Loucy (cell line): ENCODE data around the gene MARCHF2.

Source experiments
- H2AFZ ChIP-seq: fragments of 200-600 bp; sonication (generic); 2 replicates; pipeline ENCODE4 v1.6.0; 2016; ENCODE audit warnings: antibody characterized with exemption, mild to moderate bottlenecking, low read length, moderate library complexity
- H3F3A ChIP-seq: fragments of 200-600 bp; 2 replicates; pipeline ENCODE4 v1.6.0; 2016; ENCODE audit warnings: antibody characterized with exemption, low read depth, mild to moderate bottlenecking
- H3K27me3 ChIP-seq: fragments of 200-600 bp; sonication (generic); 2 replicates; pipeline ENCODE4 v1.6.1; 2014; ENCODE audit warnings: low read length, mild to moderate bottlenecking; ENCODE audit not compliant: insufficient read depth, poor library complexity, severe bottlenecking
- H3K36me3 ChIP-seq: fragments of 200-600 bp; sonication (generic); 2 replicates; pipeline ENCODE4 v1.6.1; 2016; ENCODE audit warnings: low read length; ENCODE audit not compliant: insufficient read depth
- H3K4me1 ChIP-seq: fragments of 200-600 bp; sonication (generic); 2 replicates; pipeline ENCODE4 v1.5.1; 2014; ENCODE audit warnings: low read length, mild to moderate bottlenecking; ENCODE audit not compliant: insufficient read depth, poor library complexity, severe bottlenecking
- H3K4me2 ChIP-seq: fragments of 200-600 bp; sonication (generic); 2 replicates; pipeline ENCODE4 v1.6.0; 2014; ENCODE audit warnings: antibody characterized with exemption, low read length, low read depth, mild to moderate bottlenecking; ENCODE audit not compliant: poor library complexity, severe bottlenecking
- H3K4me3 ChIP-seq: fragments of 200-600 bp; sonication (generic); 2 replicates; pipeline ENCODE4 v1.5.1; 2014; ENCODE audit warnings: low read length, mild to moderate bottlenecking, mixed read lengths; ENCODE audit not compliant: poor library complexity, severe bottlenecking
- H3K79me2 ChIP-seq: fragments of 200-600 bp; sonication (generic); 2 replicates; pipeline ENCODE4 v1.6.1; 2014; ENCODE audit warnings: low read length; ENCODE audit not compliant: insufficient read depth
- H3K9ac ChIP-seq: fragments of 200-600 bp; sonication (generic); 2 replicates; pipeline ENCODE4 v1.6.0; 2014; ENCODE audit warnings: mild to moderate bottlenecking, low read depth, low read length, moderate library complexity; ENCODE audit not compliant: poor library complexity, severe bottlenecking
- H3K9me2 ChIP-seq: fragments of 200-600 bp; sonication (generic); replicated peaks from 2 replicates; pipeline ENCODE4 v1.6.1; 2016; ENCODE audit warnings: low read depth, low read length, mixed read lengths
- H3K9me3 ChIP-seq: fragments of 200-600 bp; sonication (generic); 2 replicates; pipeline ENCODE4 v1.6.1; 2014; ENCODE audit warnings: mild to moderate bottlenecking, antibody characterized with exemption, low read length, low read depth; ENCODE audit not compliant: insufficient read depth
- H4K20me1 ChIP-seq: fragments of 200-600 bp; sonication (generic); 2 replicates; pipeline ENCODE4 v1.6.0; 2014; ENCODE audit warnings: antibody characterized with exemption, low read length, mild to moderate bottlenecking; ENCODE audit not compliant: insufficient read depth, poor library complexity, severe bottlenecking
- EZH2phosphoT487 ChIP-seq: fragments of 200-600 bp; IDR thresholded peaks from 2 replicates; pipeline ENCODE4 v1.6.1; 2018; ENCODE audit warnings: antibody characterized with exemption, mild to moderate bottlenecking, moderate library complexity, borderline replicate concordance
- TF ChIP-seq, protein P1 (sequence below): fragments of 200-600 bp; sonication (generic); conservative IDR thresholded peaks from 2 replicates; pipeline ENCODE4 v1.5.1; 2014; ENCODE audit warnings: mild to moderate bottlenecking, antibody characterized with exemption, low read length

Gene MARCHF2

DNA sequence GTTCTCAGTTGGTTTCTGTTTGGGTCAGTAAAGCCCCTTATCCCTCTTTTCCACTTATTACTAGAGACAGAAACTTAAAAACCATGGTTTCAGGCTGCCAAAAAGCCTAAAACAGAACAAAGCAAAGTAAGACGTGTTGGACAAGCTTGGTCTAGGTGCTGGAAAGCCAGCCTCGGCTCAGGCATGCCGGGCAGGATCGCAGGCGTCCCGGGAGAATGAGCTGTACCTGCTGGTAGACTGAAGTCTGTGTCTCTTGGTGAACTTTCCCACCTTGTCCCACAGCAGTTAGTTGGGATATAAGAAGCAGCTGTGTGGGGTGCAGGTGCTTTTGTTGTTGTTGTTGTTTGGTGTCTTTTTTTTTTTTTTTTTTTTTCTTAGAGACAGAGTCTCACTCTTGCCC, 68.5 kb downstream of the MARCHF2 start:
- no peak overlapping the region for H3K4me3 ChIP-seq
- H4K20me1 ChIP-seq = peaks cover 87% of the 10 kb centered on the region
- peaks cover 92% of the 10 kb centered on the region for H3K79me2 ChIP-seq
- no peak overlapping the region for H3K9ac ChIP-seq
- no peaks in the 10 kb centered on the region for H3K9me2 ChIP-seq
- H3K4me2 ChIP-seq = no peak overlapping the region
- no peak overlapping the region for H2AFZ ChIP-seq
- no peaks in the 10 kb centered on the region for H3K27me3 ChIP-seq
- no peaks in the 10 kb centered on the region for H3F3A ChIP-seq
- H3K36me3 ChIP-seq = peaks cover 90% of the 10 kb centered on the region
- no peaks in the 10 kb centered on the region for H3K9me3 ChIP-seq
- TF ChIP-seq, protein P1, sequence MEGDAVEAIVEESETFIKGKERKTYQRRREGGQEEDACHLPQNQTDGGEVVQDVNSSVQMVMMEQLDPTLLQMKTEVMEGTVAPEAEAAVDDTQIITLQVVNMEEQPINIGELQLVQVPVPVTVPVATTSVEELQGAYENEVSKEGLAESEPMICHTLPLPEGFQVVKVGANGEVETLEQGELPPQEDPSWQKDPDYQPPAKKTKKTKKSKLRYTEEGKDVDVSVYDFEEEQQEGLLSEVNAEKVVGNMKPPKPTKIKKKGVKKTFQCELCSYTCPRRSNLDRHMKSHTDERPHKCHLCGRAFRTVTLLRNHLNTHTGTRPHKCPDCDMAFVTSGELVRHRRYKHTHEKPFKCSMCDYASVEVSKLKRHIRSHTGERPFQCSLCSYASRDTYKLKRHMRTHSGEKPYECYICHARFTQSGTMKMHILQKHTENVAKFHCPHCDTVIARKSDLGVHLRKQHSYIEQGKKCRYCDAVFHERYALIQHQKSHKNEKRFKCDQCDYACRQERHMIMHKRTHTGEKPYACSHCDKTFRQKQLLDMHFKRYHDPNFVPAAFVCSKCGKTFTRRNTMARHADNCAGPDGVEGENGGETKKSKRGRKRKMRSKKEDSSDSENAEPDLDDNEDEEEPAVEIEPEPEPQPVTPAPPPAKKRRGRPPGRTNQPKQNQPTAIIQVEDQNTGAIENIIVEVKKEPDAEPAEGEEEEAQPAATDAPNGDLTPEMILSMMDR = no peak
- TF ChIP-seq EZH2phosphoT487 = no peak
- H3K4me1 ChIP-seq = peaks cover 1% of the 10 kb centered on the region

DNA sequence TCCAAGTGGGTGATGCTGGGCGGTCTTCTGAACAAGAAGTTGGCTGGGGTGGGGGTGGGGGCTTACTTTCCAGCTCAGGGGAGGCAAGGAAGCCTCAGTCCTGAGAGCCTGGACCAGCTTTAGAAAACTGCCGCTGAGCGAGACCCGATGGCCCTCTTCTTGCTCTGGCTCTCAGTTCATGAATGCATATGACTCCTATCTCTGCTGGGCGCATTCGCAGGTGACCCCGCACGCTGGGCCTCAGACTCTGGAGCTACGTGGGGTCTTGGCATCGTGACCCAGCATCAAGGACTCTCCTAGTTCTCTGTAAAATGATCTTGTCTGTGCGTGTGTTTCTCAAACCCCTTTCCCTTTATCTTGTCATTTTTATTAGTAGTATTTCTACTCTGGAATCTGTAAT, 69.6 kb downstream of the MARCHF2 start:
- Histone ChIP-seq H3K4me2 (no peak overlapping the region), H3F3A (0 out of 2 replicates have a peak, but pooled peaks cover 4% of the 10 kb centered on the region), H3K9me3 (no peaks in the 10 kb centered on the region), H3K79me2 (peaks cover 81% of the 10 kb centered on the region), H3K27me3 (no peaks in the 10 kb centered on the region), H3K36me3 (peaks cover 90% of the 10 kb centered on the region), H4K20me1 (peaks cover 89% of the 10 kb centered on the region), H3K4me3 (no peak overlapping the region), H3K9ac (no peak overlapping the region), H3K9me2 (no peaks in the 10 kb centered on the region), H3K4me1 (peaks cover 12% of the 10 kb centered on the region), H2AFZ (no peak overlapping the region)
- no peak for TF ChIP-seq EZH2phosphoT487
- TF ChIP-seq, protein P1 = no peak

DNA sequence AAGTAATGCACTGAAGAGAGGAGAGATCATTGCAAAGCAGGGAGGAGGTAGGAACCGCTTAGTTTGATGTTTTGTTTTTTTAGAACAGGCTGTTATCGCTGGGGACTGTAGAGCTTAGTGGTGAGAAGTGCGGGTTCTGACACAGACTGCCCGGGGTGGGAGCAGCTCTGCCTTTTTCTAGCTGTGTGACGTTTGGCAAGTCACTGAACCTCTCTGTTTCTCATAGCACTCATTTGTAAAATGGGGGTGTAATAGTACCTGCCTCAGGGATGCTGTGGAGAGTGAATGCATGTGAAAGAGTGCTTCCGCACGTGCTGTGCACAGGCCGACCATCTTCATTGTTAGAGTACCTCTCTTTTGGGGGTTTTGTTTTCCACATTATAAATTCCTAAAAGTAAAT, 70.1 kb downstream of the MARCHF2 start:
- no peak for TF ChIP-seq EZH2phosphoT487
- TF ChIP-seq, protein P1 = no peak
- Histone ChIP-seq H3K36me3 (peaks cover 90% of the 10 kb centered on the region), H3K4me1 (peaks cover 17% of the 10 kb centered on the region), H3K9ac (no peak overlapping the region), H3K4me2 (no peak overlapping the region), H3K27me3 (no peaks in the 10 kb centered on the region), H4K20me1 (peaks cover 89% of the 10 kb centered on the region), H3F3A (0 out of 2 replicates have a peak, but pooled peaks cover 4% of the 10 kb centered on the region), H3K79me2 (peaks cover 76% of the 10 kb centered on the region), H2AFZ (no peak overlapping the region), H3K4me3 (no peak overlapping the region), H3K9me2 (no peaks in the 10 kb centered on the region), H3K9me3 (no peaks in the 10 kb centered on the region)
